ENCODE results near the gene PAK6. TPM values are rescaled to one million over a fixed set of nuclear protein-coding genes. Genes with fewer than 3 reads are reported as not detected.

The PAK6 gene
- total and polyA plus RNA-seq, 9 of the 15 experiments (the other 6 are each of a cell fraction or from before 2014, with no cell fraction given) = 0.03 to 0.74 (median 0.16) TPM; not detected in 2

GRCh38 chr15:40282869-40283614 lies 44.2 kb downstream of the PAK6 start, which contains the start of gene ANKRD63 (continued):
- TF ChIP-seq TSHZ1 (CRISPR knock-in tag; IDR thresholded peaks at IDR 0.05) (no peak), ILK (tag; IDR thresholded peaks at IDR 0.05; ENCODE audit: borderline replicate concordance, low read depth) (no peak), NCOA6 (IDR thresholded peaks at IDR 0.05) (peak; percentile 84), HOXB6 (CRISPR knock-in tag; IDR thresholded peaks at IDR 0.05; ENCODE audit: borderline replicate concordance) (no peak), FOXJ2 (tag; IDR thresholded peaks at IDR 0.05) (no peak), HINFP (tag; conservative IDR thresholded peaks at IDR 0.05; ENCODE audit: low read depth) (no peak), ARID4B (CRISPR knock-in tag; IDR thresholded peaks at IDR 0.05) (peak; percentile 12), CREB1 (IDR thresholded peaks at IDR 0.05) (no peak), CREB1 (CRISPR knock-in tag; IDR thresholded peaks at IDR 0.05) (no peak), CXXC5 (CRISPR knock-in tag; IDR thresholded peaks at IDR 0.05) (peak; percentile 2; the same call in 1 of the 2 replicates), ZFX (CRISPR knock-in tag; IDR thresholded peaks at IDR 0.05) (no peak), ZNF175 (CRISPR knock-in tag; IDR thresholded peaks at IDR 0.05; ENCODE audit: low read depth) (no peak), ZNF707 (CRISPR knock-in tag; conservative IDR thresholded peaks at IDR 0.05) (no peak), SMAD2 (IDR thresholded peaks at IDR 0.05; ENCODE audit: low read depth, low read length) (no peak), ZBED1 (IDR thresholded peaks at IDR 0.05) (no peak), MAZ (CRISPR knock-in tag; conservative IDR thresholded peaks at IDR 0.05 in 1 of 2, IDR thresholded peaks at IDR 0.05 in 1 of 2) (peak in 1 of 2 experiments; percentile 31; a peak in 1 of 4 replicates), RB1 (IDR thresholded peaks at IDR 0.05; ENCODE audit: low read depth) (0 out of 2 replicates have a peak, but pooled peaks have one; percentile 7), MAX (CRISPR knock-in tag; IDR thresholded peaks at IDR 0.05) (no peak; the same call in 1 of the 2 replicates), NCOR1 (IDR thresholded peaks at IDR 0.05) (no peak)

Data from K562 (cell line).